HL-60 (cell line): ENCODE results near the gene SYCP2.

ENCODE experiments used
- DNase-seq, 2 experiments: peaks; one replicate each; pipeline ENCODE4 v3.0.0-alpha.2; 2010 to 2020; ENCODE audit warnings: low read depth in 1 of 2, low spot score in 1 of 2
- H3K27ac ChIP-seq: fragments of 250-450 bp; sonication (Bioruptor Pico); replicated peaks from 2 replicates; pipeline ENCODE4 v1.5.1; 2020; ENCODE audit warnings: mild to moderate bottlenecking, moderate library complexity
- H3K27me3 ChIP-seq: fragments of 250-450 bp; sonication (Bioruptor Pico); 2 replicates; pipeline ENCODE4 v1.5.1; 2021; ENCODE audit warnings: mild to moderate bottlenecking, moderate library complexity; ENCODE audit not compliant: insufficient read depth, poor library complexity, severe bottlenecking
- H3K4me3 ChIP-seq: replicated peaks from 2 replicates; pipeline ENCODE4 v1.5.1; 2011; ENCODE audit warnings: mild to moderate bottlenecking, control low read depth, low read length; ENCODE audit not compliant: insufficient read depth
- GABPA ChIP-seq: IDR thresholded peaks from 2 replicates; pipeline ENCODE4 v1.6.1; 2012; ENCODE audit warnings: low read depth
- POLR2AphosphoS5 ChIP-seq: IDR thresholded peaks from 2 replicates; pipeline ENCODE4 v1.6.1; 2012; ENCODE audit warnings: low read depth
- SPI1 ChIP-seq: IDR thresholded peaks from 2 replicates; pipeline ENCODE4 v1.6.1; 2012; ENCODE audit warnings: low read depth, mild to moderate bottlenecking, borderline replicate concordance
- TF ChIP-seq, protein P1 (sequence below): IDR thresholded peaks from 2 replicates; pipeline ENCODE4 v1.6.1; 2012; ENCODE audit warnings: low read depth; ENCODE audit not compliant: insufficient replicate concordance
- TF ChIP-seq, protein P2 (sequence below): IDR thresholded peaks from one replicate; pipeline ENCODE4 v1.5.1; 2011; ENCODE audit warnings: low read length, control low read depth, inconsistent platforms; ENCODE audit not compliant: insufficient read depth

SYCP2 gene

DNA sequence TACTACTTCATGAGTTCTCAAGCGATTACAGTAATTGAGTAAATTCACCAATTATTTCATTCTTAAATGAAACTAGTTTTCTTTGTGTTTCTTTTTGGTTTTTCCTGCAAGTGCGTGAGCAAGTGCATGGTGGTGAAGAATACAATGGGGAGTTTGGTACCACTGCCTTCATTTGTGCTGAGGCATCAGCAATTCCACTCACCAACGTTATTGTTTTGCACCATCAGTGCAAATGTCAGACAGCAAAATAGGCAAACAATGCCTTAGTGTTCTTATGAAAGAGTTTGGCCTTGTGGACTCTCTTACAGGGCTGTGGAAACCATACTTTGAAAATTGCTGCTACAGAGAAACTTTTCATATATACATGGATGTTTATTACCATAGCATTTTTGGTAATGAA lies 33.0 kb upstream of the SYCP2 start:
- DNase-seq: no peak
- Histone ChIP-seq H3K4me3 (no peak overlapping the region), H3K27ac (no peak overlapping the region), H3K27me3 (no peaks in the 10 kb centered on the region)
- TF ChIP-seq SPI1: no peak
- TF ChIP-seq POLR2AphosphoS5: no peak
- TF ChIP-seq, protein P1, sequence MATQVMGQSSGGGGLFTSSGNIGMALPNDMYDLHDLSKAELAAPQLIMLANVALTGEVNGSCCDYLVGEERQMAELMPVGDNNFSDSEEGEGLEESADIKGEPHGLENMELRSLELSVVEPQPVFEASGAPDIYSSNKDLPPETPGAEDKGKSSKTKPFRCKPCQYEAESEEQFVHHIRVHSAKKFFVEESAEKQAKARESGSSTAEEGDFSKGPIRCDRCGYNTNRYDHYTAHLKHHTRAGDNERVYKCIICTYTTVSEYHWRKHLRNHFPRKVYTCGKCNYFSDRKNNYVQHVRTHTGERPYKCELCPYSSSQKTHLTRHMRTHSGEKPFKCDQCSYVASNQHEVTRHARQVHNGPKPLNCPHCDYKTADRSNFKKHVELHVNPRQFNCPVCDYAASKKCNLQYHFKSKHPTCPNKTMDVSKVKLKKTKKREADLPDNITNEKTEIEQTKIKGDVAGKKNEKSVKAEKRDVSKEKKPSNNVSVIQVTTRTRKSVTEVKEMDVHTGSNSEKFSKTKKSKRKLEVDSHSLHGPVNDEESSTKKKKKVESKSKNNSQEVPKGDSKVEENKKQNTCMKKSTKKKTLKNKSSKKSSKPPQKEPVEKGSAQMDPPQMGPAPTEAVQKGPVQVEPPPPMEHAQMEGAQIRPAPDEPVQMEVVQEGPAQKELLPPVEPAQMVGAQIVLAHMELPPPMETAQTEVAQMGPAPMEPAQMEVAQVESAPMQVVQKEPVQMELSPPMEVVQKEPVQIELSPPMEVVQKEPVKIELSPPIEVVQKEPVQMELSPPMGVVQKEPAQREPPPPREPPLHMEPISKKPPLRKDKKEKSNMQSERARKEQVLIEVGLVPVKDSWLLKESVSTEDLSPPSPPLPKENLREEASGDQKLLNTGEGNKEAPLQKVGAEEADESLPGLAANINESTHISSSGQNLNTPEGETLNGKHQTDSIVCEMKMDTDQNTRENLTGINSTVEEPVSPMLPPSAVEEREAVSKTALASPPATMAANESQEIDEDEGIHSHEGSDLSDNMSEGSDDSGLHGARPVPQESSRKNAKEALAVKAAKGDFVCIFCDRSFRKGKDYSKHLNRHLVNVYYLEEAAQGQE: no peak
- no peak for TF ChIP-seq GABPA
- TF ChIP-seq, protein P2, sequence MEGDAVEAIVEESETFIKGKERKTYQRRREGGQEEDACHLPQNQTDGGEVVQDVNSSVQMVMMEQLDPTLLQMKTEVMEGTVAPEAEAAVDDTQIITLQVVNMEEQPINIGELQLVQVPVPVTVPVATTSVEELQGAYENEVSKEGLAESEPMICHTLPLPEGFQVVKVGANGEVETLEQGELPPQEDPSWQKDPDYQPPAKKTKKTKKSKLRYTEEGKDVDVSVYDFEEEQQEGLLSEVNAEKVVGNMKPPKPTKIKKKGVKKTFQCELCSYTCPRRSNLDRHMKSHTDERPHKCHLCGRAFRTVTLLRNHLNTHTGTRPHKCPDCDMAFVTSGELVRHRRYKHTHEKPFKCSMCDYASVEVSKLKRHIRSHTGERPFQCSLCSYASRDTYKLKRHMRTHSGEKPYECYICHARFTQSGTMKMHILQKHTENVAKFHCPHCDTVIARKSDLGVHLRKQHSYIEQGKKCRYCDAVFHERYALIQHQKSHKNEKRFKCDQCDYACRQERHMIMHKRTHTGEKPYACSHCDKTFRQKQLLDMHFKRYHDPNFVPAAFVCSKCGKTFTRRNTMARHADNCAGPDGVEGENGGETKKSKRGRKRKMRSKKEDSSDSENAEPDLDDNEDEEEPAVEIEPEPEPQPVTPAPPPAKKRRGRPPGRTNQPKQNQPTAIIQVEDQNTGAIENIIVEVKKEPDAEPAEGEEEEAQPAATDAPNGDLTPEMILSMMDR: no peak

DNA sequence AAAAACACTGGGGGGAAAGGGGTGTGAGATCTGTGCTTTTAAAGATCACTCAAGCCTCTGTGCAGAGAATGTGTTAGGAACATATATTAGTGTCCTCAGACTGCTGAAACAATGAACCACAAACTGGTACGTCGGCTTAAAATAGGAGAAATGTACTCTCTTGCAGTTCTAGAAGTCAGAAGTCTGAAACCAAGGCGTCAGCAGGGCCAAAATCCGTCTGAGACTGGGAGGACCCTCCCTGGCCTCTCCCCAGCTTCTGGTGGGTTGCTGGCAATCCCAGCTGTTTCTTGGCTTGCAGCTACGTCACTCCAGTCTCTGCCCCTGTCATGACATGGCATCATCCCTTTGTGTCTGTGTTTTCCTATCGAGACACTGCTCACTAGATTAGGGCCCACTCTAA lies 28.7 kb upstream of the SYCP2 start:
- Histone ChIP-seq H3K4me3 (no peak overlapping the region), H3K27me3 (no peaks in the 10 kb centered on the region), H3K27ac (no peak overlapping the region)
- TF ChIP-seq POLR2AphosphoS5: no peak
- TF ChIP-seq GABPA: no peak
- TF ChIP-seq, protein P1: no peak
- TF ChIP-seq, protein P2: no peak
- no peak for TF ChIP-seq SPI1
- DNase-seq: no peak

DNA sequence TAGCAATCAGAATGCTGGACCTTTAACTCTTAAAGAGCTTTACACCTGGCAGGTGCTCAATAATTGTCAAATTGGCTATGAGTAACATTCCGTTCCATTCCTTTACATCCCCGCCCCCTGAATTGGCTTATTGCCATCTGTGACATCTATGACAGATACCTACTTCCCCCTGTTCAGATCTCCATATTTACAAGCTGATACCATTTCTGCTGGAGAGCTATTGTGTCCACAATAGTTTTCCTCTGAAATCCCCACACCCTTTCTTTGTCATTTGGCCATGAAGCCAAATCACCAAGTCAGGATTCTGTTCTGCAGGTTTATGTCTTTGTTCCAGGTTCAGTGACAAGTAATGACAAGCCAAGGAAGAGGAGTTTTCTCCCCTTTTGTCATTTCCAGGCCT lies 28.0 kb upstream of the SYCP2 start:
- no peak overlapping the region for H3K4me3 ChIP-seq
- H3K27ac ChIP-seq: no peak overlapping the region
- no peak for DNase-seq
- no peaks in the 10 kb centered on the region for H3K27me3 ChIP-seq
- TF ChIP-seq POLR2AphosphoS5 (no peak), SPI1 (no peak), GABPA (no peak)
- TF ChIP-seq, protein P1: no peak
- TF ChIP-seq, protein P2: no peak
